Lower lobe of right lung (tissue), 2 donors: ENCODE measurements around the gene HTRA3. TPM values are rescaled to one million over a fixed set of nuclear protein-coding genes. Genes with fewer than 3 reads are reported as not detected.

Source experiments
- ATAC-seq, 2 donors: fragments of 200-7000 bp; cut with Tn5 transposase; one replicate each; pipeline ENCODE4 v1.9.1; 2020 to 2022; ENCODE audit warnings: mild to moderate bottlenecking in 2 of 2, moderate library complexity in 2 of 2
- DNase-seq: peaks from one replicate; pipeline ENCODE4 v3.0.0-alpha.2; 2020
- H3K27ac ChIP-seq: fragments of 200-600 bp; one replicate; pipeline ENCODE4 v1.8.0; 2022
- H3K27me3 ChIP-seq: fragments of 200-600 bp; one replicate; pipeline ENCODE4 v1.8.0; 2022; ENCODE audit warnings: low read depth
- H3K36me3 ChIP-seq: fragments of 200-600 bp; one replicate; pipeline ENCODE4 v1.8.0; 2022; ENCODE audit warnings: mild to moderate bottlenecking
- H3K4me1 ChIP-seq: fragments of 200-600 bp; one replicate; pipeline ENCODE4 v1.8.0; 2022
- H3K4me3 ChIP-seq: fragments of 200-600 bp; one replicate; pipeline ENCODE4 v1.8.0; 2022; ENCODE audit warnings: mild to moderate bottlenecking
- H3K9me3 ChIP-seq: fragments of 200-600 bp; one replicate; pipeline ENCODE4 v1.8.0; 2022
- CTCF ChIP-seq: fragments of 200-600 bp; IDR thresholded peaks from one replicate; pipeline ENCODE4 v1.8.0; 2022; ENCODE audit warnings: antibody characterized with exemption, mild to moderate bottlenecking
- intact Hi-C: fragments of 100-400 bp; cut with DNase I; formaldehyde crosslinking; loops from one replicate; pipeline ENCODE4 v1.11.0; 2022
- total RNA-seq: library from RNA; stranded (reverse); fragmentation: NEBNext Ultra II Directional; extraction: Animal tissue kit (Norgen Biotek cat#: 25700); gene quantifications from one replicate; pipeline ENCODE4 v1.2.1, GENCODE V29; 2021
- donor health status: DM: no; HTN: yes; CAD: no; lungs with severe emphysema.

Gene HTRA3
- total RNA-seq, 1 donor from 2014 or later, result 15.5 TPM

DNA sequence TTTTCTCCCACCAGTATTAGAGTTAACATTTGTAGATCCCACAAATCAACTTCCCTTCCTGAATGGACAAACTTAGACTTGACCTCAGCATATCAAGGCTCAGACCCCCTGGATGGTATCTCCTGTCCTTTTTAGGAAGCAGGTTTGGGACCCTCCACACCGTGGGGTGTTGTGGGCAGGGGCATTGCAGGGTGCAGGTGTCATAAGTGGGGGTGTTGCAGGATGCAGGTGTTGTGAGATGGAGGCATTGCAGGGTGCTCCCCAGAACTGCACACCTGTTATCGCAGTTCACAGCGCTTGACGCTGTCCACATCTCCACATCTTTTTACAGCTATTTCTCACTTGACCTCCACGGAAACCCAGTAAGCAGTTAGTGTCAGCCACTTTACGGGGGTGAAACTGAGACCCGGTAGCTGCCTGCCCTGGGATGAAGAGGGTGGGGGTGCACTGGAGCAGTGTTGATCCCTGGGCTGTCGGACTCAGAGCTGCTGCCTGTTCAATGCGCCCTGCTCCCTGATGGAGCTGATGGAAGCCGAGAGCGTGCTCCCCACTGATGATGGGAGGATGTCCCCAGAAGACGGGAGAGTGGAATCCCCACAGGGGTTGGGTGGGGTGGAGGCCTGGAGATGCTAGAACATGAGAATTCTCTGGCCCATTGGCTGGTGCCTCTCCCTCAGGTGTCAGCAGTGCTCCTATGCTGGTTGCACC is 45.1 kb upstream of the HTRA3 start:
- no peak for DNase-seq
- ATAC-seq, result no peak
- Histone ChIP-seq H3K27me3 (no peaks in the 10 kb centered on the region), H3K4me3 (no peak overlapping the region), H3K27ac (no peak overlapping the region), H3K9me3 (no peaks in the 10 kb centered on the region), H3K4me1 (peaks cover 35% of the 10 kb centered on the region), H3K36me3 (peaks cover 74% of the 10 kb centered on the region)
- intact Hi-C loops, result no loop called here
- TF ChIP-seq CTCF, result no peak

- no peak for TF ChIP-seq CTCF
- Histone ChIP-seq H3K27me3 (no peaks in the 10 kb centered on the region), H3K9me3 (no peaks in the 10 kb centered on the region), H3K36me3 (peaks cover 67% of the 10 kb centered on the region), H3K4me3 (no peak overlapping the region), H3K4me1 (peaks cover 30% of the 10 kb centered on the region), H3K27ac (no peak overlapping the region)
- no peak for DNase-seq
- ATAC-seq, result no peak
- intact Hi-C loops, result no loop called here
Measured at GRCh38 chr4:8224975-8225625, 44.5 kb upstream of the HTRA3 start.

GRCh38 chr4:8225706-8226443 is 43.7 kb upstream of the HTRA3 start:
- Histone ChIP-seq H3K4me3 (no peak overlapping the region), H3K36me3 (peaks cover 59% of the 10 kb centered on the region), H3K27me3 (no peaks in the 10 kb centered on the region), H3K9me3 (no peaks in the 10 kb centered on the region), H3K27ac (no peak overlapping the region), H3K4me1 (peaks cover 22% of the 10 kb centered on the region)
- intact Hi-C loops, result no loop called here
- DNase-seq (no peak), ATAC-seq (no peak)
- TF ChIP-seq CTCF, result no peak

DNA sequence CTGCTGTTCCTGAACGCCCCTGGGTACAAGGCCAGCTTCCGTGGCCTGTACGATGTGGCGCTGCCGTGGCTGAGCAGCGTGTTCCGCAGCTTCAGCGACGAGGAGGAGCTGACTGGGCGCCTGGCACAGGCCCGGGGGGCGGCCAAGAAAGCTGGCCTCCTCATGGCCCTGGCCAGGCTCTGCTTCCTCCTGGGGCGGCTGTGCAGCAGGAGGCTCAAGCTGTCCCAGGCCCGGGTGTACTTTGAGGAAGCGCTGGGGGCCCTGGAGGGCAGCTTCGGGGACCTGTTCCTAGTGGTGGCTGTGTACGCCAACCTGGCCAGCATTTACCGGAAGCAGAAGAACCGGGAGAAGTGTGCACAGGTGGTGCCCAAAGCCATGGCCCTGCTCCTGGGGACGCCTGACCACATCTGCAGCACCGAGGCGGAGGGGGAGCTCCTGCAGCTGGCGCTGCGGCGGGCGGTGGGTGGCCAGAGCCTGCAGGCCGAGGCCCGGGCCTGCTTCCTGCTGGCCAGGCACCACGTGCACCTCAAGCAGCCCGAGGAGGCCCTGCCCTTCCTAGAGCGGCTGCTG is 42.3 kb upstream of the HTRA3 start:
- H3K27ac ChIP-seq, result no peak overlapping the region
- peaks cover 19% of the 10 kb centered on the region for H3K4me1 ChIP-seq
- peaks cover 58% of the 10 kb centered on the region for H3K36me3 ChIP-seq
- TF ChIP-seq CTCF, result no peak
- no peak overlapping the region for H3K4me3 ChIP-seq
- no peaks in the 10 kb centered on the region for H3K27me3 ChIP-seq
- DNase-seq (no peak), ATAC-seq (no peak)
- intact Hi-C loops, result no loop called here
- H3K9me3 ChIP-seq, result no peaks in the 10 kb centered on the region

DNA sequence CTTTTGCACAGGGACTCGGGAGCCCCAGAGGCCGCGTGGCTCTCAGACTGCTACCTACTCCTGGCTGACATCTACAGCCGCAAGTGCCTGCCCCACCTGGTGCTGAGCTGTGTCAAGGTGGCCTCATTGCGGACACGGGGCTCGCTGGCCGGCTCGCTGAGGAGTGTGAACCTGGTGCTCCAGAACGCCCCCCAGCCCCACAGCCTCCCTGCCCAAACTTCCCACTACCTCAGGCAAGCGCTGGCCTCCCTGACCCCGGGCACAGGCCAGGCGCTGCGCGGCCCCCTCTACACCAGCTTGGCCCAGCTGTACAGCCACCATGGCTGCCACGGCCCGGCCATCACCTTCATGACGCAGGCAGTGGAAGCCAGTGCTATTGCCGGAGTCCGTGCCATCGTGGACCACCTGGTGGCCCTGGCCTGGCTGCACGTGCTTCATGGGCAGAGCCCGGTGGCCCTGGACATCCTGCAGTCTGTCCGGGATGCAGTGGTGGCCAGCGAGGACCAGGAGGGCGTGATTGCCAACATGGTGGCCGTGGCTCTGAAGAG is 41.7 kb upstream of the HTRA3 start:
- Histone ChIP-seq H3K4me3 (no peak overlapping the region), H3K36me3 (peaks cover 60% of the 10 kb centered on the region), H3K27ac (peak overlapping the region; percentile 3), H3K4me1 (peaks cover 19% of the 10 kb centered on the region), H3K27me3 (no peaks in the 10 kb centered on the region), H3K9me3 (no peaks in the 10 kb centered on the region)
- DNase-seq (no peak), ATAC-seq (peak; percentile 1)
- intact Hi-C loops, result no loop called here
- no peak for TF ChIP-seq CTCF
